ENCODE measurements around the gene GLA.

Gene GLA

DNA sequence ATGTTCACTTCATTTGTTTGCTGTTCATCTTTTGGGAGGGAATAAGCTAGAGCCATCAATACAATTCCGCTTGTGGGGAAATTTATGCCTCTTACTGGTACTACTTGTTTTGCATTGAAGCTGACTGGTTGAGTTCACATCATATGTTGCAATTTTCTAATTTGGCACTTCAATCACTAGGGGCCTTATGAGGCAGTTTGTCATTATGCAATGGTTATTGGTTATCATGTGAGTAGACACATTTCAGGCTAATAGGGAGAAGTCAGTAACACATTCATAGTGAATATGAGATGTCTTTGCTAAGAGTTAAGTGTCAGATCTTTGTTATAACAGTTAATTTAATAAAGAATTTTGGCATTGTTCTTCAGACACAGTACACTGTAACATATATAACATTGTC, 11.9 kb downstream of the GLA start:
- DNase-seq = no peak

DNA sequence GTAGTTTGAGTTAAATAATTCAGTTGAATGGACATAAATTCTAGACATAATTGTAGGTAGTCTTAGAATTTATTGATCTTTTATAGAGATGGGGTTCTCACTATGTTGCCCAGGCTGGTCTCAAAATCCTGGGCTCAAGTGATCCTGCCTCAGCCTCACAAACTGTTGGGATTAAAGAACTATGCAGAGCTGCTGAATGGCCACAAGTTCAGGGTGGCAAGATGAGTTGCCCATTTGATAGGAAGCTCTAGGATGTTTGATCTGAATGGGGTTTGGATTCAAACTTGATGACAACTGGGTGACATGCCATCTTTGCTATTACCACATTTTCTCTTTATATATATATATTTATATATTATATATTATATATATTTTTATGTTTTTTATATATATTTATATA, 13.4 kb downstream of the GLA start:
- DNase-seq = no peak

DNA sequence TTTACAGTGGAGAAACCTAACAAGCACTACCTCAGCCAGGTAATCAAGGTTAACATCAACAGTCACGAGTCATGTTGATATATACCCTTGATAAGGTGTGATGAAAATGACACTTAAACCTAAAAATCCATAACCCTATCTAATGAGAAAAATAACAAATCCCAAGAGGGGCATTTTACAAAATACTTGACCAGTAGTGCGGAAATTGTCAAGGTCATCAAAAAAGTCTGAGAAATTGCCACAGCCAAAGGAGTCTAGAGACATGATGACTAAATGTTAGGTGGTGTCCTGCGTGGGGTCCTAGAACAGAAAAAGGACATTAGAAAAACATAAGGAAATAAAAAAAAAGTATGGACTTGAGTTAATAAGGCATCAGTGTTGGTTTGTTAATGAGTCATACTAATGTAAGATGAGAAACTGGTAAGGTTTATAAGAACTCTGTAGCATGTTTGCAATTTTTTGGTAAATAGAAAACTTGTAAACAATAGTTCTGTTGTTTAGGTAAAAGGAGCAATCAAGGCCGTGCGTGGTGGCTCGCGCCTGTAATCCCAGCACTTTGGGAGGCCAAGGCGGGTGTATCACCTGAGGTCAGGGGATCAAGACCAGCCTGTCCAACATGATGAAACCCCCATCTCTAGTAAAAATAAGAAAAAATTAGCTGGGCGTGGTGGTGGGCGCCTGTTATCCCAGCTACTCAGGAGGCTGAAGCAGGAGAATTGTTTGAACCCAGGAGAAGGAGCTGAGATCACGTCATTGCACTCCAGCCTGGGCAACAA, 14.0 kb downstream of the GLA start:
- no peak for DNase-seq

DNA sequence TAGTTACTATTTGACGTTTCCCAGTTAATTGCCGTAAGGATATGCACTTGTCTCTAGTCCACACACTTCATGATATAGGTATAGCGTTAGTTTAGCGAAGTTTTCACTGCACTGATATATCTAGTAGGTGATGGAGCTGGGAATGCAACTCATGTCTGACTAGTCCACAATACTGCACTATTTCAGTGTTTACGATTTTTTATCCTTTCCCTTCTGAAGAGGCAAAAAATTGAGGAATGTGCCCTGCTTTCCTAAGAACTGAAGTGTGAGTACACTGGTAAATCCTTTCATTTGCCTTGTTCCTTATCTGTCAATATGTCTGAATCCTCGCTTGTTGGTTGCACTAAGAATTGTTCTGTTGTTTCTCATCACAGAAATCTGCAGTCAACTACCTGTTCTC, 15.9 kb downstream of the GLA start:
- no peak for DNase-seq

DNA sequence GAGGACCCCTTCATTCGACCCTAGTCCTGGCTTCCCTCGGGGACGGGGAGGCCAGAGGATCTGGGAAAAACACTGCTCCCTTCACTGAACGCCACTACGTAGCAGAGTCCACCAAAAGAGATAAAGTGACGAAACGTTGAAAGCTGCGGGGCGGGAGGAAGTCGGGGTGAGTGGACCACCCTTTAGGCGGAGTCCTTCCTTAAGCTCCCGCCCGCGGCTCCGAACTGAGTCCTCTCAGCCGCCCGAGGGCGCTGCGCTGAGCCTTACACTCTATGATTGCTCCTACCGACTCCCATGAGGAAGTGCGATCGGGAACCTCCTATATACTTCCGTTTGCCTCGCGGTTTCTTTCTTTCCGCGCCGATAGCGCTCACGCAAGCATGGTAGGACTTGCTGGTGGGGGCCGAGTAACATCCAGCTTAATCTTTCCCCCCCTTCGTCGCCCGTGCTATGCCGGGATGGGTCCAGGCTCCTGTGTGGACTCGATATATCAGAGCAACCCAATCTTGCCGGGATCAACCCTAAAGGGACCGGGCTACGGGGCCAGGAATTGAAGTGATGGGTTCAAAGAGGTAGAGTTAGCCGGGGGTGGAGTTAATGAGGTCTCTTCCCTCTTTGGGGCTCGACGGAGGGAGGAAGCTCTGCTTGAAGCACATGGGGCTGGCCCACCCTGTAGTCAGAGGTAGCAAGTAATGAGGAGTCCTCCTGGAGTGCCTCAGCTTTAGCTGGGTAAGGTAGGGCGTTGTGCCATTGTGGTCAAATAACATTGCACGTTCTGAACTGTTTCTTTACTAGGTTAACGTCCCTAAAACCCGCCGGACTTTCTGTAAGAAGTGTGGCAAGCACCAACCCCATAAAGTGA, 16.8 kb downstream of the GLA start, which contains the start of gene RPL36A:
Gene RPL36A (plus strand): TSS at position 348 of the 862 bp plus-strand sequence. CDS start 33 bp downstream, at position 381.
- DNase-seq = peak; percentile 79

DNA sequence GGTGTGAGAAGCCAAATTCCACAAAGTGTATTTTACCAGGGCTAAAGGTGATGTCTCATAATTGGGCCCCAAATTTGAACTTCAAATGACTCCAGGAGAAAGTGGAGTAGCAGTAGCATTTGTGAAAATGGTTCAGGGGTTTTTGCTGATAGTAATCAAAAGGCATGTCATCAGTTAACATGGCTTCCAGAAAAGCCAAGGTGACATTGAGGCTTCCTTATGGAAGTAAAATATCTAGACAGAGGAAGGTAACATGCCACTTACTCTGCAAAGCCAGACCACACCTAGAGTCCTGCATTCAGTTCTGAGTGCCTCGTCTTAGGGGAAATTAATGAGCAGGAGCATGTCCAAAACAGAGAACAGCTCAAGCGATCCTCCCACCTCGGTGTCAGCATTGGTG, 19.1 kb downstream of the GLA start:
- DNase-seq = no peak

DNA sequence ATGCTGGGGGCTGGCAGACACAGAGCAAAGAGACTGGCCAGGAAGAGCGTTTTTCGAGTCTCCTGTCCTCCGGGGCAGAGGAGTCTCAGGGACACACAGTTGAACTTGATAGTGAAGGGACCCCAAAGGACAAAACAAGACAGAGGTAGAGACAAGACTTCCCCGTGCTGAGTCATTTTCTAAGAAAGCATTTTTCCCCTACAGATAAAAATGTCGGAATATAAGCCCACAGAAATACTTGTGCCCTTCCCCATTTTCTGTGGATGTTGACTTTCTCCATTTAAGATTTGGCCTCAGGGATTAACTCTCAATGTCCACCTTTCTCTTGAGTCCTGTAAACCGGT, 21.2 kb downstream of the GLA start:
- DNase-seq = no peak

DNA sequence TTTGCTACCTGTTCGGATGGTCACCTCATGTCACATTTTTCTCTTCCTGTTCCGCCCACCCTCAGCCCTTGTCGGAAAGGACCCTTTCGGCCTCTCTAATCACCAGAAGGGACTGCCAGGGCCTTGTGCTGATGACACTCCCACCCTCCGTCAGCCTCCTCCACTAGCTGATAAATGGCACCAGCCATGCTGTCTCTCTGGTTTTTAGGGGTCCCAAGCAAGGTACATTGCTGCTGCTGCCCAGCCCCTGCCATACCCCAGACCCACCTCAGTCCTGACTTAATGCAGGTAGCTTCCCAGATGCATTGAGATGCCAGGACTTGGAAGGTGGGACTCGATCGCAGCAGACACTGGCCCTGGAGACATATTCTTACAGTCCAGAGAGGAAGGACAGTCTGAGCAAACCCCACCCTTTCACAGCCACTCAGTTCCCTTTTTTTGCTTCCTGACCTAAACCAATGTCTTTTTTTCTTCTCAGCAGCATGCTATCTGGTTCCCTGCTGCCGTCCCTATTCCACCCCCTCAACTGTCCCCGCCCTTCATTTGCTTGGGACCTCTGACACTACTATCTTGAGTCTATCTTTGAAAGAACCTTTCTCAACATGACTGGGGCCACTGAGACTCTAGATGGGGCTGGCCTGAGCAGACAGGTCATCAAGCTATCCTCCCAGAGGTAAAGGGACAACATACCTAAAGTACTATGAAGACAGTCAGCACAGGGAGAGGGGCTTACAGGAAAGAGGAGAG, 21.8 kb downstream of the GLA start, which contains the start of gene BTK:
Gene BTK (minus strand): TSS at position 397 of the 747 bp plus-strand sequence. CDS start 10,907 bp downstream, outside the sequence.
- DNase-seq = no peak

DNA sequence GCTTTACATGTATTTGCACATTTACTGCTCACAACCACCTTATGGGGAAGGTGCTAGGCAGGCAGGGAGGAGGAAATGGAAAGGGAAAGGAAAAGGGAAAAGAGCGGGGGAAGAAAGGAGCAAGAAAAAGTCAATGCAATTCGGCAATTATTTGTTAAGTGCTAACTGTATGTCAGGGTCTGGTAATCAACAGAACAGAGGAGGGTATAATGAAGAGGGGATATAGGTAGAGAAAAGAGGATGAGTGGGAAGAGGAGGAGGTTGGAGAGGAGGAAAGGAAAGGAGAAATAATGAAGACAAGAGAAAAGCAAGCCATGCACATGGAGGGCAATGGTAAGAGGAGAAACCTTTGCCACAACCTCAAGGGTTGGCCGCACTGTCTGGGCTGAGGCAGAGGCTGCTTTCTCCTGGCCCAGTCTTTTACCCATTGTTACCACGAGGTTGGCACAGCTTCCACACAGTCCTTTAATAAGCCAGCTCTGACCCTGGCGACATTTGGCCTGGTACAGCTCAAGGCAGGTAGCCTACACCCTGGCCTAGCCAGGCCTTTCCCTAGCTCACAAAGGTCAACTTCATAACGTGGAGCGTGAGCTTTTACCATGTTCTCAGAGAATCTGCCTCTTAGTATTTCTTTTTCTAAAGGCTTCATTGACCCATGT, 22.6 kb downstream of the GLA start:
- no peak for DNase-seq

DNA sequence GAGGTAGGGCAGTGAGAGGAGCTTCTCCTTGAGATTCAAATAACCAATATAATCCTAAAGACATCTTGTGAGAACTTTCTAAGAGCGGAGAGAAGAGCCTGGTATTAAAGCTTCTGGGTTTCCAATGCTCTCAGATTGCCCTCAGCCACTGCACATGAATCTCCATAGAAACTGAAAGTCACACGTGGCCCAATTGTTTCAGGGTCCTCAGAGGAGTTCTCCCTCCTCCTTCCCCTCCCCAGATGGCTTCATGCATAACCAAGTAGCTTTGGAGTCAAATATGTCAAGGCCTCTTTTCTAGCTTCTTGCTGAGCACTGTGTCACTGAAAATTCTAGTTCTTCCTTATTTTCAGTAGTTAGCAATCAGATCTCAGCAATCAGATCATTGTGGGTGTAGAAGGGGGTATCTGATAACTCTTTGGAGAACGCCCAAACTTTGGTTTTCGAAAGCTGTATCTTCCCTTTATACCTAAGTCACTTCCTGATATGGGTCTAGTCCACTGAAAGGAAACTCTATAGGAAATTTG, 24.0 kb downstream of the GLA start:
- DNase-seq = no peak

DNA sequence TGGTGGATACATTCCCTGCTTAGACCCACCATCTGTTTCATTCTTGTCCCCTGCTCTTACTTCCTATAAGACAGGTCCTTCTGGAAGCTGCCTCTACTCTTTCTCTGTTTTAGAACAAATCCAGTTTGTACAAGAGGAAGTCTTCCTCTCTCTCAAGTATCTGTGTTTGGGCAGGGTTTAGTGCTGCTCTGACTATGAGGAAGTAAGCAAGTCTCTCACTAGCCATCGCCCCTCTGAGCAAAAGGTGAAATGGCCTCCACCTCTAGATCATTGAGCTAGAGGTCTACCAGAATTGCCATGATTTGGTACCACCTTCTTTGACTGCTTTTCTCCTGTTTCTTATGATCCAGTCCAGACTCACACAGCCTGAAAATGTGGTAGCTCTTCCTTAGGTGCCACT, 30.2 kb downstream of the GLA start:
- DNase-seq = no peak

DNA sequence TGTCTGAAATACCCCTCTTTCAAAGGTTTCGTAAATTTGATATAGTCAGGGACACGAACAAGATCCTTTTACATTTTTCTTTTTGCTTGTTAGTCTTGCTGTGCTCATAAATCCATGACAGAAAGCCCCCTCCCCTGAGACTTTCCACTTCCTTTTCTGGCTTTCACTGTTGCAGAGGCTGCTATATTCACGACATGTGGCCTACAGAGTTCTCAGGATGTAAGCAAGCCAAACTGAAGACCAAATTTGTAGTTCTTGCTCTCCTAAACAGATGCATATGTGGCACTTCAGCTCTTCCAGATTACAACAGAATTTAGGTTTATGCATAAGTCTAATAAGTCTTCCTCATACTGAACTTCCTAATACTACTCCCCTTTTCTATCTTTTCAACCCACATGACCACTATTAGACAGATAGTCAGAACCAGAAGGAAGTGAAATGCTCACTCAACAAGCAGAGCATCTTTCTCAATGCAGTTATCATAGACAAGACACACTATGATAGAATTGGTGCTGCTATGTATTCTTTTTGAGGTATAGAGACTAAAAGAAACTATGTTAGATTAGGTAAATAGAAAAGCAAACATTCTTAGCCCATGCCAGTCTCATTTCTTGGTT, 36.7 kb downstream of the GLA start:
- DNase-seq = no peak

DNA sequence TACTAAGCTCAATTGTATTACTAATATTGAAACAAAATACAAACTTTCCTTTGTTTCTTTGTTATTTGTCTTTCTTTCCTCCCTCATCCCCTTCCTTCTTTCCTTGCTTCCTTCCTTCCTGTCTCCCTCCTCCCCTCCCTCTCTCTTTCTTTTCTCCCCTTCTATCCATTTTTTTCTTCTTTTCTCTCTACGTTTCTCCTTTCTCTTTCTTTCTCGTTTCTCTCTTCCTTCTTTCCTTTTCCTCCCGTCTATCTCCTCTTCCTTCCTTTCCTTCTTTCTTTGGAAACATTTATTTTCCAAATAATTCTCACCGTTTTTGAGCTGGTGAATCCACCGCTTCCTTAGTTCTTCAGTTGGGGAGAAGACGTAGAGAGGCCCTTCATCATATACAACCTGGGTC, 38.0 kb downstream of the GLA start:
- DNase-seq = no peak

DNA sequence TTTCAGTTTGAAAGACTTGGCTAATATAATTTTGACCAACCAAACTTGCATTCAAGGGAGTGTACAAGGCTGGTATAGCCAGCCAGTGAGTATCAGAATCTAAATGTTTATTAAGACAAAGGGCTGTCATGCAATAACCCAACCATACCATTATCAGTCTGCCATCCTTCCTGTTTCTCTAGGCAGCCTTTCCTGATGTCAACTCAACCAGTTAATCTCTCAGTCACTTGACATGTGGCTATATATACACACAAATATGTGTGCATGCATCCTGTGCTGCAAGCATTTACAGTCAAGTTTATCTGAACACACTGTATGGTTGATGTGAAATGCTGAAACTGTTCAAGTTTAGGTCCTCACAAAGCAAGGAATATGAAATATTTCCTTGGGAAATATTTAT, 38.9 kb downstream of the GLA start:
- no peak for DNase-seq

DNA sequence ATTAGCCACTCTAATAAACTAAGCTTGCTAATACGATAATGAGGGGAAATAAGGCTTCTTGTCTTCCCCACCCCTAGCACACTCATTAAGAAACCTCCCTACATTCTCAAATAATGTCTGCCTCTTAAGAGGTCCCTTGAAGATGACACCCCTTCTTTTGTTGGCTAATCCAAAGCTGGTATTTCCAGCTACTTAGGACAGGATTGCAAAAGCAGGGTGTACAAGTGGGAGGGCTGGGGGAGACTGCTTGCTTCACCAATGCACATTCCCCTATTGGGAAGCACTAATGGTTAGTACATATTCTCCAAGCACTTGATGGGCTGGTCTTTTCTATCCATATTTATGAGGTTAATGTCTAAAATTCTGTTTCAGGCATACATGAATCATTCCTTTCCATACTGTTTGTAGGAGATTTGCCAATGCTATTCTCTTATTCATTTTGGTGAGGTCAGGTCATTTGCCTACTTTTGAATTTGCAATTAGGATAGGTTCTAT, 42.4 kb downstream of the GLA start:
- DNase-seq = no peak

DNA sequence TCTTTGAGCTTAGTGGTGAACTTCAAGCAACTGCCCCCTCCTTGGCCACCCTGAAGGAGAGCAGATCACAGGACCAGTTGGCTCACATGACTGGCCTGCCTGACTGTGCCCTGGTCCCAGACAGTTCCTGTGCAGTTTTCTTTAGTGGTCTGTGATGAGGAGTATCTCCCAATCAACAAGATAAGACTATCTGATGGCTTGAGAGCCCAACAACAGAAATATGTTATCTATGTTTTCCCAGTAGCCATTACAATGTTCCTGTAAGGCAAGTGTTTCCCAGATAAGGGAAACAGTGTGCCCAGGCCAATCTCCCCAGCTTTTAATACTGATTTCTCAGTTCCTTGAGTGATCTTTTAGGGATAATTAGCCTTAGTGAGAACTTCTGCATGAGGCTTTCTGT, 45.0 kb downstream of the GLA start:
- DNase-seq = no peak

DNA sequence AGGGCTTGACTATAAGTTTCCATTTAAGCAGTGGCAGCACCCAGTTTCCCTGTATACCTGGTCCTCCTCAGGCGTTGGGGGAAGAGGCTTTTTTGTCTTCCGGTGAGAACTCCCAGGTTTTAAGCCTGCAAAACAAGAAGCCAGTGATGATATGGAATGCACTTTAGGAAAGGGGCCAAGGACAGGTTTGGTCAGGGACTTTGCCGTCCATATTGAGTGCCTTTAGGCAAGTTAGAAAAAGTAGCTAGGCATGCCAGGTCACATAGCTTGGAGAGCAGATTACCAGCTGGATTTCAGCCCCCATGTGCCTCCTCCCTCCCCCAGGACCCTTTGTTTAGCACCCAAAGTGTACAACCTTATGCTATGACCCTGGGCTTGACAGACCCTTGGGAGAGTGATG, 45.6 kb downstream of the GLA start:
- no peak for DNase-seq

DNA sequence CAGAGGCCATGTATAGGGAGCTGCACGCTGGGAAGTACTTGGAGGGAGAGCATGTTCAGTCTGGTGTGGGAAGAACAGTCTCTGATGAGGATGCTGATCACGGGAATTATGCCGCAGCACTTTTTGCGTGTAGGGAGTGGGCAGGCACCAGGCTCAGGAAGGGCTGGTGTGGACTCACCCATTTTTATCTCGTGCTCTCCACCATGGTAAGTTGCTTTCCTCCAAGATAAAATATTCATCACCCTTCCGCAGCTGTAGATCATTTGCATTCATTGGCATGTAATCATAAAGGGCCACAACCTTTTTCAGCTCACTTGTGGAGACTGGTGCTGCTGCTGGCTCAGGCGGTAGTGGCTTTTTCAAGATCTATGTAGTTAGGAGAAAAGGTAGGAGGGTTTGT, 47.3 kb downstream of the GLA start:
- DNase-seq = no peak

DNA sequence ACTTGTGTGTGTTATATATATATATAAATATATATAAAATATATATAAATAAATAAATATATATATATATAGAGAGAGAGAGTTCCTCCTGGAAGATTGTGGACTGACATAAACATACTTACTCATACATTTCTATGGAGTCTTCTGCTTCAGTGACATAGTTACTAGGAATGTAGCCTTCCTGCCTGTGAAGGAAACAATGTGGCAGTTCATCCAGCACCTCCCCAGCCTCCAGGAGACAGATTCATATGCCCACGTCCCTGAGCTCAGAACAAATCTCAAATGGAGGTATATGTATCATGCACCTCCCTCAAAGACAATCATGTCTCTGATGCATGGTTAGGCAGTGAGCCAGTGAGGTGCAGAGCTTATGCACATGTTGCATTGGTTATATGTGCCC, 47.8 kb downstream of the GLA start:
- DNase-seq = no peak

DNA sequence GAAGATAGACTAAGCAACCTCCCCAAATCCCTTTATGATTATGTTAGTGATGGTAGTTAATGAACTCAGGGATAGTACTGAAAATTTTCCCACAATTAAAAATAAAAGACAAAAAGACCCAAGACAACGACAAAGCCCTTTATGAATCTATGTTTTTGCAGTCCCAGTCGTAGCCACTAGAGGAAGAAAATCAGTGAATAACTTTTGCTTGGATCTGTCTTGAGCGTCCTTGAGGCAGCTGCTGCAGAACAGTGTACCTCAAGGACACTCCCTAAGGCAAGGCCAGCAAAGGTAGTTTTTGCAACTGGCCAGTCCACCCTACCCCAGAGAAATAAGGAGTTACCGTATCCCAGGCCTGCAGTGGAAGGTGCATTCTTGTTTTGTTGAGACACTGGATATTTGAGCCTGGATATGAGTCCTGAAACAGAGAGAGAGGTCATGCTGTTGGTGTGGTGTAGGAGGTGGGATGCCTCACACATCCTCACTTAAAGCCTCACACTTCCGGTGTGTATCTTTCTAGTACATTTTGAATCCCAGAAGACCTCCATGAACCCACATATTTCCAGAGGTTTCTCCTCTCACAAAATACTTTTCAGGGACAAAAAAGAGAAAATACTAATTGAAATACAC, 50.4 kb downstream of the GLA start:
- no peak for DNase-seq

DNA sequence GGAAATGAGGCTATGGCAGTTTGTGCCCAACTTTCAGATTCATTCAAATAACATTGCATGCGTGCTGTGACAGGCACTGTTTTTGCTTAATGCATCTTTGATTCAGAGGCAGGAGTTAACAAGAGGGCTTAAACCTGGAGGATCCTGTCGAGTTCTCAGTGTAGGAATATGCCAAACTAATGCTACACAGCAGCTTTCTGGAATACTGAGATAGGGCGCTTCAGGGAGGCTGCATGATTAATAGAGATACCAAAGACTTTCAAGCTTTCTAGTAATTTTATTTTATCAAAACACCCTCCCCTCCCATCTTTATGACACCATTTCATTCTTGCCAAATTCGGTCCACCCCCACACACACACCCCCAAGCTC, 58.5 kb downstream of the GLA start:
- no peak for DNase-seq
